DND-41 (cell line): ENCODE measurements around the gene KCNIP1.

Source experiments
- EZH2 ChIP-seq: IDR thresholded peaks from 3 replicates; pipeline ENCODE4 v1.6.1; 2012; ENCODE audit warnings: borderline replicate concordance, low read depth, mild to moderate bottlenecking, moderate library complexity, low read length, inconsistent platforms; ENCODE audit not compliant: severe bottlenecking
- TF ChIP-seq, protein P1 (sequence below): IDR thresholded peaks from 2 replicates; pipeline ENCODE4 v1.5.1; 2012; ENCODE audit warnings: borderline replicate concordance, low read length, moderate library complexity, mild to moderate bottlenecking; ENCODE audit not compliant: poor library complexity, severe bottlenecking; ENCODE audit errors: extremely low read depth

DNA sequence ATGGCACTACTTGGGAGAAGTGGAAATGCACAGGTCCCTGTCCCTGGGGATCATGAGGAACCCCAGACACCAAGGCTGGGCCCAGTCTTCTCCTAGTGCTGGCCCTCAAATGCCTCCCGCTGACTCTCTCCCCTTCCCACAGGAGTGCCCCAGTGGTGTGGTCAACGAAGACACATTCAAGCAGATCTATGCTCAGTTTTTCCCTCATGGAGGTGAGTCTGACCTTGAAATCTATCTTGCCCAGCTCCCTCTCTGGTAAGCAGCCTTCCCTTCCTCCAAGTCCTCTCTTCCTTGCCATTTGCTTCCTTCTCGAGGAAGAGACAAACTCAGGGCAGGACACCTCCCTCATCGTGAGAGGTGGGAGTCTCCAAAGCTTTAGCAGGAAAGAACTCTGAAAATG lies 216.4 kb downstream of the KCNIP1 start:
- TF ChIP-seq, protein P1, sequence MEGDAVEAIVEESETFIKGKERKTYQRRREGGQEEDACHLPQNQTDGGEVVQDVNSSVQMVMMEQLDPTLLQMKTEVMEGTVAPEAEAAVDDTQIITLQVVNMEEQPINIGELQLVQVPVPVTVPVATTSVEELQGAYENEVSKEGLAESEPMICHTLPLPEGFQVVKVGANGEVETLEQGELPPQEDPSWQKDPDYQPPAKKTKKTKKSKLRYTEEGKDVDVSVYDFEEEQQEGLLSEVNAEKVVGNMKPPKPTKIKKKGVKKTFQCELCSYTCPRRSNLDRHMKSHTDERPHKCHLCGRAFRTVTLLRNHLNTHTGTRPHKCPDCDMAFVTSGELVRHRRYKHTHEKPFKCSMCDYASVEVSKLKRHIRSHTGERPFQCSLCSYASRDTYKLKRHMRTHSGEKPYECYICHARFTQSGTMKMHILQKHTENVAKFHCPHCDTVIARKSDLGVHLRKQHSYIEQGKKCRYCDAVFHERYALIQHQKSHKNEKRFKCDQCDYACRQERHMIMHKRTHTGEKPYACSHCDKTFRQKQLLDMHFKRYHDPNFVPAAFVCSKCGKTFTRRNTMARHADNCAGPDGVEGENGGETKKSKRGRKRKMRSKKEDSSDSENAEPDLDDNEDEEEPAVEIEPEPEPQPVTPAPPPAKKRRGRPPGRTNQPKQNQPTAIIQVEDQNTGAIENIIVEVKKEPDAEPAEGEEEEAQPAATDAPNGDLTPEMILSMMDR, result no peak
- TF ChIP-seq EZH2, result no peak
